Stomach (tissue), 9 donors: Measurements from ENCODE around the gene SNRK. TPM values are rescaled to one million over a fixed set of nuclear protein-coding genes. Genes with fewer than 3 reads are reported as not detected.

Experiments
- DNase-seq, 2 donors: peaks; one replicate each; pipeline versions ENCODE4 v3.0.0 to v3.0.0-alpha.2; 2013 to 2019
- H3K27ac ChIP-seq, 5 donors: fragments of 200-600 bp in 4 of 5; sonication (generic) in 4 of 5; one replicate each; pipeline ENCODE4 v1.5.1; 2013 to 2019; ENCODE audit warnings: mild to moderate bottlenecking in 1 of 5, moderate library complexity in 1 of 5
- H3K27me3 ChIP-seq, 3 donors: fragments of 200-600 bp; sonication (generic); one replicate each; pipeline ENCODE4 v1.5.1; 2017 to 2019; ENCODE audit warnings: mixed run types in 1 of 3
- H3K36me3 ChIP-seq, 4 donors: fragments of 200-600 bp; sonication (generic); 1 replicate in 3 of 4; 2 replicates in 1 of 4; pipeline ENCODE4 v1.5.1; 2016 to 2019
- H3K4me1 ChIP-seq, 4 donors: fragments of 200-600 bp; sonication (generic); one replicate each; pipeline ENCODE4 v1.5.1; 2016 to 2019
- H3K4me3 ChIP-seq, 4 donors: fragments of 200-600 bp; sonication (generic) in 3 of 4; one replicate each; pipeline ENCODE4 v1.5.1; 2016 to 2019; ENCODE audit warnings: mild to moderate bottlenecking in 1 of 4
- H3K9me3 ChIP-seq, 4 donors: fragments of 200-600 bp; sonication (generic); one replicate each; pipeline ENCODE4 v1.5.1; 2016 to 2019
- EP300 ChIP-seq: sonication (generic); formaldehyde crosslinking; IDR thresholded peaks from one replicate; pipeline ENCODE4 v1.6.1; 2017; ENCODE audit warnings: antibody characterized with exemption
- POLR2A ChIP-seq, 4 donors: fragments of 450-650 bp; IDR thresholded peaks; one replicate each; pipeline ENCODE4 v1.6.1; 2016; ENCODE audit warnings: antibody characterized with exemption in 4 of 4, control low read depth in 2 of 4, mild to moderate bottlenecking in 1 of 4, moderate library complexity in 1 of 4
- POLR2AphosphoS5 ChIP-seq, 3 donors: sonication (generic); formaldehyde crosslinking; IDR thresholded peaks; one replicate each; pipeline ENCODE4 v1.6.1; 2016; ENCODE audit warnings: antibody characterized with exemption in 3 of 3
- WGBS, 5 donors: extraction: QIAGEN DNeasy Blood & Tissue Kit in 3 of 5; methylation state at CpG; one replicate each; pipeline versions ENCODE4 v1.1.5 to v1.1.7; 2013 to 2018; 5-methylcytosine and 5-hydroxymethylcytosine counted together
- intact Hi-C: fragments of 100-400 bp; cut with DNase I; formaldehyde crosslinking; loops from one replicate; pipeline ENCODE4 v1.15.1; 2023; ENCODE audit warnings: low total_unique reads
- polyA plus RNA-seq, 3 donors: library from polyadenylated mRNA; stranded (reverse); fragments of 200-250 nt; gene quantifications; one replicate each; pipeline ENCODE4 v1.2.3, GENCODE V29; 2013
- total RNA-seq, 5 donors: library from RNA; depleted of rRNA; stranded (reverse); fragments of >200 nt; gene quantifications; one replicate each; pipeline versions ENCODE4 v1.1.0 to v1.2.3, GENCODE V29; 2014 to 2016
- TF ChIP-seq, protein P1 (sequence below), 7 experiments: fragments of 450-650 bp in 4 of 7; fragments of 200-600 bp in 3 of 7; sonication (generic) in 3 of 7; IDR thresholded peaks; one replicate each; pipeline ENCODE4 v1.5.1; 2016 to 2019; ENCODE audit warnings: antibody characterized with exemption in 7 of 7, control low read depth in 2 of 7, mild to moderate bottlenecking in 1 of 7
- donor health status: healthy with polysubstance abuse.
- donor health status: Bipolar disorder and iron deficiency.
- donor health status: healthy.

The SNRK gene
- total and polyA plus RNA-seq, 8 donors = 8.2 to 183 (median 36.0) TPM

DNA sequence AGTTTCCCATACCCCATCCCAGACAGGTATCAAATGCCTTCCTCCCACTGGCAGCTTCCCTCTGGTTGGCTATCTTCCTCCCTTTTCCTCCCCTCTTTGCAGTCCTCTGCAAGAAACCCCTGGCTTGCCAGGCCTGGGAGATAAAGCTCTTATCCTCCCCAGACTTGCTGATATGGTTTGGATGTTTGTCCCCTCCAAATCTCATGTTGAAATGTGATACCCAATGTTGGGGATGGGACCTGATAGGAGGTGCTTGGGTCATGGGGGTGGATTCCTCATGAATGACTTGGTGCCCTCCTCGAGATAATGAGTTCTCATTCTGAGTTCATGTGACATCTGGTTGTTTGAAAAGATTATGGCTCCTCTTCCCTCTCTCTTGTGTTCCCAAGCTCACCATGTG, 32.2 kb upstream of the SNRK start:
- no peak overlapping the region for H3K27ac ChIP-seq
- no peak for DNase-seq
- intact Hi-C loops = no loop called here

DNA sequence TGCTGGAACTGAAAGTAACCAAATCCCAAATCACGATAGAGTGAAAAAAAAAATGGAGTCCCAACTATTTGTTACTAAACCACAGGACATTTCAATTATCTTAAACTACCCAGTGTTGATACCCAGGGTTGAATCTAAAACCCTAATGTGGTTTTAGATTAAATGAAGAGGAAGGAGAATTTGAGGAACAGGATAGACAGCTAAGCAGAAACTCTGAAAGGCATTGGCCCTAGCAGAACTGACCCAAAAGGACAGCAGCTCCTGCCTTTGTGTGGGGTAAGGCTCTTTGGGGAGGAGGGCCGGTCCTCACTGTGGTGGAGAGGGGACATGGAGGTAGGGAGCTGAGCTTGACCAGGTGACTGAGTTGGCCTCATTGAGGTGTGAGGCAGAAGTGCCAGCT, 30.7 kb upstream of the SNRK start:
- TF ChIP-seq POLR2A (IDR thresholded peaks at IDR 0.05) (no peak), POLR2AphosphoS5 (IDR thresholded peaks at IDR 0.05) (no peak)
- WGBS, 5 donors = 81 to 93% (median 85%) methylated on average over 2 of the region's 2 CpGs
- Histone ChIP-seq H3K27ac (no peak overlapping the region), H3K4me3 (no peak overlapping the region), H3K36me3 (no peaks in the 10 kb centered on the region), H3K4me1 (peaks cover 0 to 4% (median 0%) of the 10 kb centered on the region in 4 donors), H3K27me3 (no peaks in the 10 kb centered on the region), H3K9me3 (no peaks in the 10 kb centered on the region)
- no peak for DNase-seq
- intact Hi-C loops = no loop called here

More for the DNA sequence above, 32.2 kb upstream of the SNRK start:
- Histone ChIP-seq H3K4me3 (no peak overlapping the region), H3K4me1 (peaks cover 0 to 4% (median 0%) of the 10 kb centered on the region in 4 donors), H3K36me3 (no peaks in the 10 kb centered on the region), H3K27me3 (no peaks in the 10 kb centered on the region), H3K9me3 (no peaks in the 10 kb centered on the region)
- 25 to 67% (median 56%) methylated on average over 1 of the region's 1 CpG for WGBS, 5 donors
- no peak for TF ChIP-seq POLR2A (IDR thresholded peaks at IDR 0.05)
- TF ChIP-seq EP300 = no peak
- TF ChIP-seq, protein P1, sequence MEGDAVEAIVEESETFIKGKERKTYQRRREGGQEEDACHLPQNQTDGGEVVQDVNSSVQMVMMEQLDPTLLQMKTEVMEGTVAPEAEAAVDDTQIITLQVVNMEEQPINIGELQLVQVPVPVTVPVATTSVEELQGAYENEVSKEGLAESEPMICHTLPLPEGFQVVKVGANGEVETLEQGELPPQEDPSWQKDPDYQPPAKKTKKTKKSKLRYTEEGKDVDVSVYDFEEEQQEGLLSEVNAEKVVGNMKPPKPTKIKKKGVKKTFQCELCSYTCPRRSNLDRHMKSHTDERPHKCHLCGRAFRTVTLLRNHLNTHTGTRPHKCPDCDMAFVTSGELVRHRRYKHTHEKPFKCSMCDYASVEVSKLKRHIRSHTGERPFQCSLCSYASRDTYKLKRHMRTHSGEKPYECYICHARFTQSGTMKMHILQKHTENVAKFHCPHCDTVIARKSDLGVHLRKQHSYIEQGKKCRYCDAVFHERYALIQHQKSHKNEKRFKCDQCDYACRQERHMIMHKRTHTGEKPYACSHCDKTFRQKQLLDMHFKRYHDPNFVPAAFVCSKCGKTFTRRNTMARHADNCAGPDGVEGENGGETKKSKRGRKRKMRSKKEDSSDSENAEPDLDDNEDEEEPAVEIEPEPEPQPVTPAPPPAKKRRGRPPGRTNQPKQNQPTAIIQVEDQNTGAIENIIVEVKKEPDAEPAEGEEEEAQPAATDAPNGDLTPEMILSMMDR (IDR thresholded peaks at IDR 0.05) = no peak
- no peak for TF ChIP-seq POLR2AphosphoS5 (IDR thresholded peaks at IDR 0.05)

DNA sequence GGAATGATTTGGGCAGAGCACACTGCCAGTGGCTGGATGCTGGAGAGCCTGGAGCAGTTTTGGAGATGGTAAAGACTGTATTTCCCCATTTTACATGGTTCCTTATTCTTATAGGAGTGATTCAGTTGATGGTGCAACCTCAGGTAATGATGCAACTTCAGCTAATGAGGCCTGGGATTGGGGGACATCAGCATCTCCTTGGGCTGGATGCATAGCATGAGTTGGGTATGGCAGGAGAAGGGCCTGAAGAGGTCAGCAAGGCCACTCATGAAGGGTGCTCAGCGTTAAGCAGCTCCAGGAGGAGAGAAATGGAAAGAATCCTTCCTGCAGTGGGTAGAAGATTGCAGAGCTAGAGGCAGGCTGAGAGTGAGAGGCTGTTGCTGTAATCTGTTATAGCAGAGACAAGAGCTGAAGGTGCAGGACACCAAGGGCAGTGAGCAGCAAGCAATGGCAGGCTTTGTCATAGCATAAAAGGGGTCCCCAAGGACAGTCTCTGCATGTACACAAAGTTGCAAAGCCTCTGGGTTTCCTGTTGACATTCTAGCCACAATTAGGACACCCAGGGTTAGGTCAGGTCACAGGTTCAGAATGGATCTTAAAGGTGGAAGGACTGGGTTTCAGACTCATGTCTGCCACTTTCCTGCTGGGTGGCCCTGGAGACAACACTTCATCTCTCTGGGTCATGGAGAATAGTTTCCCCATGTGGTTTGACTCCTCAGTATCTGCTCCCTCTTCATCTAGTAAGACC, 29.5 kb upstream of the SNRK start:
- WGBS, 5 donors = 72 to 100% (median 74%) methylated on average over 1 of the region's 1 CpG
- H3K27me3 ChIP-seq = no peaks in the 10 kb centered on the region

DNA sequence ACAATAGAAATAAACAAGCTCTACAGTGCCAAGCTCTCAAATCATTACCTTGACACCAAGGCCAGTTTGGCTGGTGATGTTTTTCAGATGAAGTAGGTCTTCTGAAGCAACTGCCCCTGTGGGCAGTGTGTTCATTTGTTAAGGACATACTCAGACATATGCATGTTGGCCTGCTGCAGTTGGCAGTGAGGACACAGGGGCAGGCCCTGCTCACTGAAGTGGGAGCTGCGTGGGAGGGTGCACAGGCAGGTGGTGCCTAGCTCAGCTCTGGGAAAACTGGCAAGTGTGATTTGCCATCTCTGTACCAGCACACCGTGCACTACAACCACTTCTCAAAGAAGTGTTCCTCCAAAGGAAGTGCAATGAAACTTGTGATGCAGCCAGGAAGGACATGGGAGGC, 28.5 kb upstream of the SNRK start:
- 67 to 91% (median 76%) methylated on average over 2 of the region's 2 CpGs for WGBS, 5 donors
- H3K4me3 ChIP-seq = no peak overlapping the region
- intact Hi-C loops = no loop called here
- no peaks in the 10 kb centered on the region for H3K27me3 ChIP-seq
- no peaks in the 10 kb centered on the region for H3K9me3 ChIP-seq
- no peak for TF ChIP-seq POLR2A (IDR thresholded peaks at IDR 0.05)
- no peak for TF ChIP-seq EP300
- no peaks in the 10 kb centered on the region for H3K36me3 ChIP-seq
- H3K4me1 ChIP-seq = peaks cover 0 to 4% (median 0%) of the 10 kb centered on the region in 4 donors
- DNase-seq = no peak
- no peak overlapping the region for H3K27ac ChIP-seq

More for the DNA sequence above, 29.5 kb upstream of the SNRK start:
- Histone ChIP-seq H3K4me3 (no peak overlapping the region), H3K36me3 (no peaks in the 10 kb centered on the region), H3K4me1 (peaks cover 0 to 4% (median 0%) of the 10 kb centered on the region in 4 donors), H3K27ac (no peak overlapping the region), H3K9me3 (no peaks in the 10 kb centered on the region)
- DNase-seq = no peak
- TF ChIP-seq EP300 (no peak), POLR2A (IDR thresholded peaks at IDR 0.05) (no peak), POLR2AphosphoS5 (IDR thresholded peaks at IDR 0.05) (no peak)
- TF ChIP-seq, protein P1 (IDR thresholded peaks at IDR 0.05) = no peak
- intact Hi-C loops = no loop called here

DNA sequence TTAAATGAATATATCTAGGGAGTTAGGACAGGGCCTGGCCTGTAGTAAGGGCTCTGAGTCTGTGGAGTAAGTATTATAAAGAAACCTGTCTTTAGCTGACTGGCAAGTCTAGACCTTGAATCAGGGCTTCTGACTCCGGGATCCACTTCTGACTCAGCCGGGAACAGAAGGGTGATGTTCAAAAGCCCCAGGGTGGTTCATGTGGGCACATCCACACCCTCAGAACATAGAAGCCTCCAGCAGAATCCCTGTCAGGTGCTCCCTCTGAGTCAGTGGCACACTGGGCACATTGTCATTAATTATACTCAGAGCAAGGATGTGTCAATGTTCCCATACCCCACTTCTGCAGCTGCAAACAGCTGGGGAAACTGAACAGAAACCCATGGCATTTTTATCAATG, 26.7 kb upstream of the SNRK start:
- no peak for TF ChIP-seq POLR2AphosphoS5 (IDR thresholded peaks at IDR 0.05)
- TF ChIP-seq EP300 = no peak
- TF ChIP-seq, protein P1 (IDR thresholded peaks at IDR 0.05) = no peak
- no peak for TF ChIP-seq POLR2A (IDR thresholded peaks at IDR 0.05)
- intact Hi-C loops = no loop called here
- Histone ChIP-seq H3K36me3 (no peaks in the 10 kb centered on the region), H3K27ac (no peak overlapping the region), H3K4me3 (no peak overlapping the region), H3K27me3 (no peaks in the 10 kb centered on the region), H3K9me3 (no peaks in the 10 kb centered on the region), H3K4me1 (no peaks in the 10 kb centered on the region)
- no peak for DNase-seq
- WGBS, 5 donors = 91 to 100% (median 94%) methylated on average over 2 of the region's 2 CpGs
